HL-60 (cell line): ENCODE data around the gene CALN1.

Source experiments
- GABPA ChIP-seq: IDR thresholded peaks from 2 replicates; pipeline ENCODE4 v1.6.1; 2012; ENCODE audit warnings: low read depth
- POLR2AphosphoS5 ChIP-seq: IDR thresholded peaks from 2 replicates; pipeline ENCODE4 v1.6.1; 2012; ENCODE audit warnings: low read depth
- TF ChIP-seq, protein P1 (sequence below): IDR thresholded peaks from one replicate; pipeline ENCODE4 v1.5.1; 2011; ENCODE audit warnings: low read length, control low read depth, inconsistent platforms; ENCODE audit not compliant: insufficient read depth

DNA sequence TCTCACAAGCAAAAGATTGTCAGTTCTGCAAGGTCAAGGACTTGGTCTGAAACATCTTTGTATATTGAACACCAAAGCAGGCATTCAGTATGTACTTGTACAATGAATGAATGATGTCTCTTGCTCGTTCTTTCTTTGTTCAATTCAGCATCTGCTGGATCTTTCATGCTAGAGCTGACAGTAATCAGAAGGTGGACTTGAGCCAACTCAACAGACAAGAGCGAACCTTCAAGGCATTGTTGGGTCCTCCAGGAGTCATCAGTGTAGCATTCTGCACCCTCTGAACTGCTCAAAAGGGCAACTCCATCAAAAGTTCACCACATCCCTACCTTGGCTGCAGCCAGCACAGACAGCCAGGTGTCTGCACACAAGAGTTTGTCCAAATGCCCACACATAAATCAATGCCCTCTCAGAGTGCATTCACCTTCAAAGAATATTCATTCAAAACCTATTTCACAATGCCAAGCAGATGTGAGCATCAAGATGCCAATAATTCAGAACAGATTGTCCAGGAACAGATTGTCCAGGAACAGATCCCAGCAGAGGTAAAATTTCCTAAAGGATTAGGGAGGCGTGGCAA lies 386.7 kb downstream of the CALN1 start:
- TF ChIP-seq, protein P1, sequence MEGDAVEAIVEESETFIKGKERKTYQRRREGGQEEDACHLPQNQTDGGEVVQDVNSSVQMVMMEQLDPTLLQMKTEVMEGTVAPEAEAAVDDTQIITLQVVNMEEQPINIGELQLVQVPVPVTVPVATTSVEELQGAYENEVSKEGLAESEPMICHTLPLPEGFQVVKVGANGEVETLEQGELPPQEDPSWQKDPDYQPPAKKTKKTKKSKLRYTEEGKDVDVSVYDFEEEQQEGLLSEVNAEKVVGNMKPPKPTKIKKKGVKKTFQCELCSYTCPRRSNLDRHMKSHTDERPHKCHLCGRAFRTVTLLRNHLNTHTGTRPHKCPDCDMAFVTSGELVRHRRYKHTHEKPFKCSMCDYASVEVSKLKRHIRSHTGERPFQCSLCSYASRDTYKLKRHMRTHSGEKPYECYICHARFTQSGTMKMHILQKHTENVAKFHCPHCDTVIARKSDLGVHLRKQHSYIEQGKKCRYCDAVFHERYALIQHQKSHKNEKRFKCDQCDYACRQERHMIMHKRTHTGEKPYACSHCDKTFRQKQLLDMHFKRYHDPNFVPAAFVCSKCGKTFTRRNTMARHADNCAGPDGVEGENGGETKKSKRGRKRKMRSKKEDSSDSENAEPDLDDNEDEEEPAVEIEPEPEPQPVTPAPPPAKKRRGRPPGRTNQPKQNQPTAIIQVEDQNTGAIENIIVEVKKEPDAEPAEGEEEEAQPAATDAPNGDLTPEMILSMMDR, result no peak
- TF ChIP-seq GABPA (no peak), POLR2AphosphoS5 (no peak)
